Measurements from ENCODE around the gene LMNA.

Gene LMNA

GRCh38 chr1:156082309-156083091 lies 32.0 kb upstream of the LMNA start, which contains the start of gene MEX3A:
Gene MEX3A, minus strand, starts transcription at chr1:156082465. Its CDS starts 467 bp downstream, at chr1:156081998.
- peak; percentile 60 to 83 (median 73) for DNase-seq

DNA sequence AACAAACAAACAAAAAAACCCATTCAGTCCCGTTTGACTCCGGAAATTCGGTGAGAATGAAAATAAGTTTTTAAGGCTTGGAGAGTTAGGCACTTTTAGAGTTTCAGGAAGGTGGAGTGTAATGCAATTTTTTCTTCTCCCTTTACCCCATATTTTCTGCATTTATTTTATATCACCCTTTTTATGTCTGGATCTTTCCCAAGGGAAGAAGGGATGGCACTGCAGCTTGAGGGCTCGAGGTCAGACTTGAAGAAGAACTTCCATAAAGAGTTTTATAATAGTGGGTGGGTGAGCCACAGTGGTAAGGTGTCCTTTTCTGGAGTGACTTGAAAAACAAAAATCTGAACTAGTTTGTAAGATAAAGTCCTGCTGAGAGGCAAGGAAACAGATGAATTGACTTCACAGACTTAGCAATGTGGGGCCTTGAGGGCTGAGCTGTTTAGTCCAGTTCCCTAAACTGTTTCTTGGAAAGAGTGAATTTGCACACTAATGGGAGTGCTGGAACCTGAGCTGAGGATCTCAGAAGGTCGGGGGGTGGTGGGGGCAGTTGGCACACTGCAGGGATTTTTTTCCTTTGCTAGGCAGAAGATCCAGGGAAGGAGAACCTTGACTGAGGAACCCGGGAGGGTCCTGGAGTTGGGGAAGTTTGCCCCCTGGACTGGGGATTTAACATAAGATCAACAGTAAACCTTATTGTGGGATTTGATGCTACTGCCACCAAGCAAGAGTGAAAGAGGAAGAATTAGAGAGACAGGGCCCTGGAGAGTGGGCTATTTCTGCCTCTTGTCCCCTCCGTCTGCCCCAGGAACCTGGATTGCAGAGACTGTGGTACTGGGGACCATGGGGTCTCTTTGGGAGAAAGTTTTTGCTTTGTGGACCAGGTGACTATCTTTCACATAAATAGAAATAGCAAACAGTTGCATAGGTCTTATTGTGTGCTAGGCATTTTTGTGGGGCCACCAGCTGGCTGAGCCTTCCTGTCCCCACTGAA lies 30.4 kb upstream of the LMNA start:
- peak in 1 of 3 donors; percentile 39 for DNase-seq

GRCh38 chr1:156086256-156086662 lies 28.3 kb upstream of the LMNA start:
- peak in 1 of 3 donors; percentile 38 for DNase-seq

DNA sequence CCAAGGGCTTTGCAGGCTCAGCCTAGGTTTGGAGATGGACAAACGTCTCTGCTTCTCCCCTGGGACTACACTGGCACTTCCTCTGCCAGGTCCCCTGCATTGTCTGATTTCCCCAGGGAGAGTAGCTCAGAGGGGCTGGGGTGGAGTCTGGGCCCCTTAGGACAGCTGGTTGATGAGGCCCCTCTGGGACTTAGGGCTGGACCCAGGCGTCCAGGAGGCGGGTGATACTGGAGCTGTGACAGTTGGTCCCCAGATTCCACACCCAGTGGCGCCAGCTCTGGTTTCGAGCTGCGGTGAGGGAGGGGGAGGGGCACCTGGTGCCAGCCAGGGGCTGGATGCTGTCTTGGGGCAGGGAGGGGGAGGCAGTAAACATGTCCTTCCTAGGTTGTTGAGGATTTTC lies 24.8 kb upstream of the LMNA start:
- no peak for DNase-seq

DNA sequence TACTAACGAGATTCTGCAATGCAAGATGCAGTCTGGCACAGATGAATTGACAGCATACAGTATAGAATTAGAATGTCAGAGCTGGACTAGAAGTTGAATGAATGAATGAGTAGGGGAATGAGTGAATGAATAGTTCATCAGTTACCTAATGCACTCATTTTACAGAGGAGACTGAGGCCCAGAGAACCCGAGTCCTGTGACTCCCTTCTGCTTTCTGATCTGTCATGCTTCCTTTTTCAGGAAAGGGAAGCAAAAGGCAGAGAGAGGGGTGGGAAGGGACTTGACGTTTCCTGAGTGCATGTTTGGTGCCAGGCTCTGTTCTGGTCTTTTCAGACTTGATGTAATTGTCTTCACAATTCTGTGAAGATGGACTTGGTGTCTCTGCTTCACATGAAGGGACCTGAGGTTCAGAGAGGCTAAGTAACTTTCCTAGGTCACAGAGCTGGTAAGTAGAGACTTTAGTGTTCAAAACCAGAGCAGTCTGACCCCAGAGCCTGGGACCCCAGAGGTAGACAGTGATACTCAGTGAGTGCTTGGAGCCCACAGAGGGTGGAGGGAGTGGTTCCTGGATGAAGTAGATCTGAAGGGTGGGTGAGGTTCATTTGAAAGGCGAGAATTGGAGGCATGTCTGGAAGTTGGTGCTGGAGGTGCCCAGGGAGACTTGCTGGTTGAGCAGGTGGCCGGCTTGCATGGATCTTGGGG lies 24.2 kb upstream of the LMNA start:
- peak; percentile 87 to 88 (median 88) for DNase-seq

DNA sequence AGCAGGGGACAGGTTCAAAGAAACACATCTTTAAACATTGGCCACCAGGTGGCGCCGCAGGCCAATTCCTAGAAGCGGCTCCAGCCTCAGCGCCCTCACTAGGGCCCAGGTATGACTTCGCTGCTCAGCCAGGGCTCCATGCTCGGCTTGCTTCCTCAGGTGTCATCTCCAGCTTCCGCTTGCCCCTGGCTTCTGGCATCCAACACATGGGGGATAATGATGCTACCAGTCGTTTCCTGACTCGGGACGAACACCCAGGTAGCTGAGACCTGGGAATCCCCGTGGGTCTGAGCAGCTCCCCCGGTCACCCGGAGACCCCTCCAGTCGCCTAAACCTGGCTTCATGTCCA lies 23.7 kb upstream of the LMNA start:
- peak; percentile 86 to 93 (median 90) for DNase-seq

DNA sequence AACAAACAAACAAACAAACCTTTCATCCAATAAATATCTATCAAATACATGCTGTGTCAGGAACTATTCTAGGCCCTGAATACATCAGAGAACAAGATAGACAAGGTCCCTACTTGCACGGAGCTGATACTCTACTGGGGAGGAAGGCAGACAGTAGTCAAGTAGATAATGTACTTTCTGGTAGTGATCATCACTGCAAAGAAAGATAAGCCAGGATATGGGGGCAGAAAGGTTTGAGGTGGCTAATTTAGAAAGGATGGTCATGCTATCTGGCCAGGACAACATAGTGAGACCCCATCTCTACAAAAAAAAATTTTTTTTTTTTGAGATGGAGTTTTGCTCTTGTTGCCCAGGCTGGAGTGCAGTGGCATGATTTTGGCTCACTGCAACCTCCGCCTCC lies 22.9 kb upstream of the LMNA start:
- no peak for DNase-seq

DNA sequence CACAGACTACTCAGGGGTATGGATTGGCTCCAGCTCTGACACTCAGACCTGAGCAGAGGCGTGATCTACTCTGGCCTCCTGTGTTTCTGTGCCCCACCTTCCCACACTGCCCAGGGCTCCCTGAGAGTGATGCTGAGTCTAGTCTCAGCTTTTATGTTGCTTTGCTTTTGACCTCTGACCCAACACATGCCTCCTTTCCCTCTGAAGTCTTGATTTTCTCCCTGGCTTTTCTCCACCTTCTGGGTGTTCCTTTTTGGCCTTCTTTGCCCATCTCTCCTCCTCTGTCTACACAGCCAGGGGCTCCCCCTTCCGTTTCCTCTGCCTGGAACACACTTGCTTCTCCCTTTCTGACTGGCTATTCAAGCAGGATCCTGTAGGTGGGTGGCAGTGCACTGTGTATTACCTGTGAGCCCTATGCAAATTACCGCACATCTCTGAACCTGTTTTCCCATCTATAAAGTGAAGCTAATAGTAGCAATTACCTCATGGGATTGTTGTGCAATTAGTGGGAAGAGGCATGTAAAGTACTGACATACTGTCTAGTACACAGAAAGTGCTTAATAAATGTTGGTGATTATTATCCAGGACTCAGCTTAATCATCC lies 18.5 kb upstream of the LMNA start:
- DNase-seq, result peak in 2 of 3 donors; percentile 44 to 47

- peak; percentile 86 to 92 (median 89) for DNase-seq
These were observed 17.7 kb upstream of the LMNA start for GRCh38 chr1:156096640-156097391.

- peak; percentile 62 to 71 (median 71) for DNase-seq
These were observed 16.9 kb upstream of the LMNA start for GRCh38 chr1:156097499-156098178.

DNA sequence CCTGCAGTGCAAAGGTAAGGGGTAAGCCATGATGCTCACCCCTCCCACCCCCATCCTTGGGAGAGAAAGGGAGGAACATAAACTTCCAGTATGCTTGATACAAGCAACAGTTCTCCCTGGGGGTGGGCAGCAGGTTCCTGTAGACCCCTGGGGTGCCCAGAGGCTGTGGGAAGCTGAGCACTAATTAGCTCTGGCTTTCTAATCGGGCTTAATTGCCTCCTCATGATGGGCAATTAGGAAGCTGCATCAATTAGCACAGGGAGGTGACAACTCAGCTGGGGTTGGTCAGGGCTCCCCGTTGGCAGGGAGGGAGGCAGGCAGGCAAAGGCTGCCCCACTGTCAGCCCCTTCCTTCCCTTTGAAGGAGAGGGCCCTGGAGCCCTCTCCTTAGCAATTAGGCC lies 15.7 kb upstream of the LMNA start:
- DNase-seq, result no peak

GRCh38 chr1:156099282-156099681 lies 15.2 kb upstream of the LMNA start:
- no peak for DNase-seq

DNA sequence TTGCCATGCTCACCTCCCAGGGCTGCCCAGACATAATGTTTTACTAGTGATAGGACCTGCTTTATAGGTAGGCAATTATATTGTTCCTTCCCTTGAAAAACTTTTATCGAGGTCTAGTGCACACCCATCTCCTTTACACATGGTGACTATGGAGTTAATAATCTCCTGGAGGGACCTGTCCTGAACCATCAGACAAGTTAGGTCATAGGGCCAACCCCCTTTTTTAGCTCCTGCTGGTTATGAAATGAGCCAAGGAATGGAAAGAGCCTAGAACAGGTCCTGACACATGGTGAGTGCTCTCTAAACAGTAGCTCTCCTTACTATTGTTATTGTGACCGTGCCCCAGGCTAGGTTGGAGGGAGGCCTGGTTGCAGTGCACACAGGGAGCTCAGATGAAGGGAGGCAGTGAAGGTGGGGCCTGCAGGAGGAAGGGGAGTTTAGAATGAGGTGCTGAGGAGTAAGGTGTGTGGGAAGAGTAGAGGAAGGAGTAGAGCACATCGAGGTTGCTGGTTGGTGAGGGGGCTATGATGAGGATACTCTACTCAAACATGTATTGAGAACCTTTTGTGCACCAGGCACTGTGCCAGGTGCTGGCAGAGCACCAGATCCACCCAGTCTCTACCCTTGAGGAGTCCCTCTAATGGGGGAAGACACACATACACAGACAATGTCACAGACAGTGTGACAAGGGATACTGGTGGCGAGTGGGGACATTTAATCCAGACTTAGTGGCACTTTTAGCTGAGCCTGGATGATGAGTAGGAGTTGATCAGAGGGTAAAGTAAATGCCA lies 14.1 kb upstream of the LMNA start:
- no peak for DNase-seq

- DNase-seq, result peak in 1 of 3 donors; percentile 43
These were observed 12.6 kb upstream of the LMNA start for GRCh38 chr1:156101880-156102279.

- DNase-seq, result peak; percentile 65 to 73 (median 71)
These were observed 11.6 kb upstream of the LMNA start for GRCh38 chr1:156102633-156103511.

GRCh38 chr1:156103521-156103947 lies 11.0 kb upstream of the LMNA start:
- no peak for DNase-seq

- peak; percentile 57 to 65 (median 65) for DNase-seq
These were observed 10.3 kb upstream of the LMNA start for GRCh38 chr1:156104065-156104810.

Data from suppressor macrophage treated with lipopolysaccharide for 1 hour (primary cell).